HG02798 (cell line): ENCODE measurements around the gene ZDHHC13.

Experiments
- ATAC-seq: cut with Tn5 transposase; IDR thresholded peaks from one replicate; pipeline ENCODE4 v1.9.1; 2021; ENCODE audit warnings: mild to moderate bottlenecking; ENCODE audit not compliant: unreplicated experiment, poor library complexity

Gene ZDHHC13

GRCh38 chr11:19116971-19117759 is at the start of gene ZDHHC13:
Gene ZDHHC13, plus strand, starts transcription at chr11:19117168. Its CDS starts 82 bp downstream, at chr11:19117250.
- peak; percentile 100 for ATAC-seq

GRCh38 chr11:19071255-19071654 is 45.7 kb upstream of the ZDHHC13 start:
- ATAC-seq: peak; percentile 88

GRCh38 chr11:19072464-19072863 is 44.5 kb upstream of the ZDHHC13 start:
- ATAC-seq: no peak

- ATAC-seq: no peak
Measured at GRCh38 chr11:19073454-19074415, 43.2 kb upstream of the ZDHHC13 start.

- ATAC-seq: no peak
Measured at GRCh38 chr11:19075636-19076035, 41.3 kb upstream of the ZDHHC13 start.

- ATAC-seq: peak; percentile 69
Measured at GRCh38 chr11:19076744-19077589, 40.0 kb upstream of the ZDHHC13 start.

GRCh38 chr11:19077965-19078364 is 39.0 kb upstream of the ZDHHC13 start:
- no peak for ATAC-seq

- no peak for ATAC-seq
Measured at GRCh38 chr11:19079643-19080440, 37.1 kb upstream of the ZDHHC13 start.

GRCh38 chr11:19080579-19080993 is 36.4 kb upstream of the ZDHHC13 start:
- ATAC-seq: no peak

GRCh38 chr11:19083166-19083565 is 33.8 kb upstream of the ZDHHC13 start:
- ATAC-seq: no peak

- ATAC-seq: no peak
Measured at GRCh38 chr11:19084661-19085315, 32.2 kb upstream of the ZDHHC13 start.

- no peak for ATAC-seq
Measured at GRCh38 chr11:19087658-19088057, 29.3 kb upstream of the ZDHHC13 start.

- ATAC-seq: no peak
Measured at GRCh38 chr11:19088791-19089190, 28.2 kb upstream of the ZDHHC13 start.

- no peak for ATAC-seq
Measured at GRCh38 chr11:19089421-19089820, 27.5 kb upstream of the ZDHHC13 start.

GRCh38 chr11:19091366-19091765 is 25.6 kb upstream of the ZDHHC13 start:
- no peak for ATAC-seq

- ATAC-seq: no peak
Measured at GRCh38 chr11:19092342-19092741, 24.6 kb upstream of the ZDHHC13 start.

- ATAC-seq: no peak
Measured at GRCh38 chr11:19092850-19093249, 24.1 kb upstream of the ZDHHC13 start.

GRCh38 chr11:19093976-19094375 is 23.0 kb upstream of the ZDHHC13 start:
- ATAC-seq: no peak

GRCh38 chr11:19094859-19095258 is 22.1 kb upstream of the ZDHHC13 start:
- ATAC-seq: no peak
